ENCODE results near the gene SPANXN3. TPM values are rescaled to one million over a fixed set of nuclear protein-coding genes. Genes with fewer than 3 reads are reported as not detected.

The SPANXN3 gene, protein sequence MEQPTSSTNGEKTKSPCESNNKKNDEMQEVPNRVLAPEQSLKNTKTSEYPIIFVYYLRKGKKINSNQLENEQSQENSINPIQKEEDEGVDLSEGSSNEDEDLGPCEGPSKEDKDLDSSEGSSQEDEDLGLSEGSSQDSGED
- total RNA-seq = not detected

DNA sequence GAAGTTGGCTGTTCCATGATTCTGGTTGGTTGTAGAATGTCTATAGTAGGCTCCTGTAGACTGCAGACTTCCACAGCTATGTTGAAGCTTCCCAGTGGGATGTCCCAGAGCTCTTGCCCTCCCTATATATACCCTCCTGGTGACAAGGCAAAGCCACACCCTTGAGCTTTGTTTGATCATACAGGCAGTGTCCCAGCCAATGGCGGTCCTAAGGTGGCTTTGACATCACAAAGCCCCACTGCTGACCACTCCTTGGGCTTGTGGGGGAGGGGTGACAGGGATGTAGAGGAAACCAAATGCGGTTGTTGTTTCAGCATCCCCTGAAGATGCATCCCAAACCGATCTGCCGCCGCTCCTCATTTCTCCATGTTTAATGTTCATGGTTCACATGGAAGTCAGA, at the start of gene SPANXN3:
SPANXN3 (minus strand) TSS at position 101 of the 400 bp plus-strand sequence; CDS start at position 17, 84 bp downstream.

Other genes with a start within 250 kb of the SPANXN3 start
- not detected for gene SLITRK4, start 118.6 kb upstream of the SPANXN3 start, total RNA-seq
- gene SPANXN2, start 203.3 kb upstream of the SPANXN3 start, total RNA-seq = not detected

Measured in activated naive CD4-positive, alpha-beta T cell treated with anti-CD3 and anti-CD28 coated beads, Interleukin-2, amount 10 ng/mL, durations not matched to agents 5 hours and 36 hours (primary cell).